ACC112 (cell line): ENCODE results near the gene EFNB2.

Source experiments
- H2AFZ ChIP-seq: fragments of 200-600 bp; sonication (generic); one replicate; pipeline ENCODE4 v1.6.0; 2017; ENCODE audit warnings: antibody characterized with exemption, low read length; ENCODE audit not compliant: unreplicated experiment
- H3K27ac ChIP-seq: fragments of 200-600 bp; sonication (generic); 2 replicates; pipeline ENCODE4 v1.5.1; 2014; ENCODE audit warnings: low read depth, mild to moderate bottlenecking, antibody characterized with exemption, low read length, moderate library complexity
- H3K27me3 ChIP-seq: fragments of 200-600 bp; sonication (generic); 2 replicates; pipeline ENCODE4 v1.6.1; 2014; ENCODE audit warnings: mild to moderate bottlenecking, antibody characterized with exemption, low read length, moderate library complexity, mixed read lengths; ENCODE audit not compliant: insufficient read depth
- H3K36me3 ChIP-seq: fragments of 200-600 bp; sonication (generic); 2 replicates; pipeline ENCODE4 v1.6.1; 2016; ENCODE audit warnings: mild to moderate bottlenecking, antibody characterized with exemption, low read length, moderate library complexity, mixed read lengths; ENCODE audit not compliant: insufficient read depth
- H3K4me1 ChIP-seq: fragments of 200-600 bp; sonication (generic); one replicate; pipeline ENCODE4 v1.6.1; 2016; ENCODE audit warnings: low read length, mixed read lengths; ENCODE audit not compliant: insufficient read depth, unreplicated experiment, control insufficient read depth
- H3K4me3 ChIP-seq: fragments of 200-600 bp; sonication (generic); 2 replicates; pipeline ENCODE4 v1.5.1; 2014; ENCODE audit warnings: mild to moderate bottlenecking, low read depth, low read length
- H3K79me2 ChIP-seq: fragments of 200-600 bp; sonication (generic); one replicate; pipeline ENCODE4 v1.6.0; 2016; ENCODE audit warnings: low read length; ENCODE audit not compliant: control insufficient read depth, unreplicated experiment, insufficient read depth

Gene EFNB2

DNA sequence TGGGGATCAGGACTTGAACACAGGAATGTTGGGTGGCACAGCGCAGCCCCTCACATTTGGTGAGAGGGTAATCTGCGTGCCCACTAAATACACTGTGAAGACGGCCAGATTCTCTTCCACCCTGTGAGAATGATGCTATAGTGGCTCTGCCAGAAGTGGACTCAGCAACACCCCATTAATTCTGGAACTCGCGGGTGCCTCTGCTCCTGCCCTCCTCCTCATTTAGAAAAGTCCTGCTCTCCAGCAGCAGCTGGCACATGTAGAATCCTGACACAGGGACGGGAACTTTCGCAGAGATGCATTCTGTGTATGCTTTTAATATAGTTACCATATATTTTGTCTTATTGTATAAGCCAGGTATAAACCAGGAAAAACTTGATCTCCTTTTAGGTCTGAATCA is 57.3 kb downstream of the EFNB2 start:
- Histone ChIP-seq H3K4me1 (no peaks in the 10 kb centered on the region), H3K79me2 (no peaks in the 10 kb centered on the region), H3K27ac (no peak overlapping the region), H3K36me3 (no peaks in the 10 kb centered on the region), H2AFZ (no peak overlapping the region), H3K27me3 (no peaks in the 10 kb centered on the region; the same call in 1 of the 2 replicates), H3K4me3 (no peak overlapping the region)

DNA sequence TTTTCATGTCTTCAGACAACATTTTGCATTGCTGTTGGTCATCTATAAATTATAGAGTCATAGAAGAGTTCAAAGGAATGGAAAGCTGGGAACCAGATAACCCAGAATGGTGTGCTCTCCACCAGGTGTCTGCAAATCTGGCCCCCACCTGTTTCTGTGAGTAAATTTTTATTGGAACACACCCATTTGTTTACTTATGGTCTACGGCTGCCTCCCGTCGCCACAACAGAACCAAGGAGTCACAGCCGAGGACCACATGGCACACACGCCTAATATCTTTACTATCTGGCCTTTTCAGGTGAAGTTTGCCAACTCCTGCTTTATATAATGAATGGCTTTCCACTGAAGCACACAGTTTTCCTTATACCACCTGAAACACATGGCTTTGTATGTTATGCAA is 58.2 kb downstream of the EFNB2 start:
- Histone ChIP-seq H3K36me3 (no peaks in the 10 kb centered on the region), H3K79me2 (no peaks in the 10 kb centered on the region), H3K4me3 (no peak overlapping the region), H3K27ac (no peak overlapping the region), H3K27me3 (no peaks in the 10 kb centered on the region), H3K4me1 (no peaks in the 10 kb centered on the region), H2AFZ (no peak overlapping the region)

DNA sequence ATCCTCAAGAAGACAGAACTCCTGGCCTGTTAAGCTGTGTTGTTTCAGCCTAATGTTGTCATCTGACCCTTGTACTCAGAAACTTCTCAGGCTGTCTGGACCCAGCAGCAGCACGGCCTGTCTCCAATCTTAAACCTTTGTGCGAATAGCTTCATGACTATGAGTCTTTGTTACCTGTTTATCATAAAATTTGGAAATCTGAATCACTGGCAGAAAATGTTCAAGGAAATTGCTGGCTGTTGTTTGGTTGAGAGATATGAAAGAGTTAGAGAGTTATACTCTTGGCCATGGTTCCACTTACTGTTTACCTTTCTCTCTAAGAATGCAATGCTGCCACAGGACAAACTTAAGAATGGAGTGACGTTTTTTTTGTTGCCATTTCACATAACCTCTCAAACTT is 59.6 kb downstream of the EFNB2 start:
- Histone ChIP-seq H3K36me3 (no peaks in the 10 kb centered on the region), H3K27ac (no peak overlapping the region), H3K79me2 (no peaks in the 10 kb centered on the region), H2AFZ (no peak overlapping the region), H3K27me3 (no peaks in the 10 kb centered on the region), H3K4me1 (no peaks in the 10 kb centered on the region), H3K4me3 (no peak overlapping the region)

DNA sequence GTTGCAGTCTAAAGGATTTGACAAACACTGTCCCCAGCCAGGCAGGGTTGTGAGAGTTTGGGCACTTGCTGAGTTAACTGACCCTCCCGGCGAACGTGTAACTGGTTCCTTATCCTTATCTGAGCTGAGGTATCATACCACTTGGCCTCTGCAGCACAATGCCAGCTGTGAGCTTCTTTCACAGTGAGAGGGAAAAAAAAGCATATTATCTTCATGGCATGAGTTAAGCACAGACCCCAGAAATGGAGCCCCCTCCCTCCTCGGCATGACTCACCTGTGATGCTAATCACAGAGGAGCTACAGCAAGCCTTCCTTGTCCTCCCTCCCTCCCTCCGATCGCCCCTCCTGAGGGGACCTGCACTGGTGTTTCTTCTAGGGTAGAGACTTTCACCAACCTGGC is 60.5 kb downstream of the EFNB2 start:
- Histone ChIP-seq H3K4me1 (no peaks in the 10 kb centered on the region), H3K4me3 (no peak overlapping the region), H3K36me3 (no peaks in the 10 kb centered on the region), H3K79me2 (no peaks in the 10 kb centered on the region), H3K27ac (no peak overlapping the region), H2AFZ (no peak overlapping the region), H3K27me3 (no peaks in the 10 kb centered on the region)

DNA sequence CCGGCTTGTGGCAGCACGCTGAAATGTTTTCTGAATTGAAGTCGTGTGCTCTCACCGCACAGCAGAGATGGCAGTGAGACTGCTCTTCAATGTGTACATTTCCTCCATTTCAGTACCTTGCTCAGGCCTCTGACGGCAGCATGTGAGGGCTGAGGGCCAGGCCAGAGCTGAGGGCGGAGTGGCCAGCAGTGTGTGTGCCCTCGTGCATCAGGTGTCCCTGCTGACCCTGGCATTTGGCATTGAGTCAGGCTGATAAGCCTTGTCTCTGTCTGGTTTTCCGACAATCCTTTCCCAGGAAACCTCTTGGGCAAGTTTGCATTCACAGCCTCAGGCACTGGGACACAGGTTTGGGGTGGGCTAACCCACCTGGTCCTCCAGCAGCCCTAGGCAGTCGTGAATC is 62.3 kb downstream of the EFNB2 start:
- H3K27ac ChIP-seq: no peak overlapping the region
- no peaks in the 10 kb centered on the region for H3K36me3 ChIP-seq
- H3K79me2 ChIP-seq: no peaks in the 10 kb centered on the region
- H3K4me3 ChIP-seq: no peak overlapping the region
- no peak overlapping the region for H2AFZ ChIP-seq
- H3K27me3 ChIP-seq: 0 out of 2 replicates have a peak, but pooled peaks cover 4% of the 10 kb centered on the region
- H3K4me1 ChIP-seq: no peaks in the 10 kb centered on the region

DNA sequence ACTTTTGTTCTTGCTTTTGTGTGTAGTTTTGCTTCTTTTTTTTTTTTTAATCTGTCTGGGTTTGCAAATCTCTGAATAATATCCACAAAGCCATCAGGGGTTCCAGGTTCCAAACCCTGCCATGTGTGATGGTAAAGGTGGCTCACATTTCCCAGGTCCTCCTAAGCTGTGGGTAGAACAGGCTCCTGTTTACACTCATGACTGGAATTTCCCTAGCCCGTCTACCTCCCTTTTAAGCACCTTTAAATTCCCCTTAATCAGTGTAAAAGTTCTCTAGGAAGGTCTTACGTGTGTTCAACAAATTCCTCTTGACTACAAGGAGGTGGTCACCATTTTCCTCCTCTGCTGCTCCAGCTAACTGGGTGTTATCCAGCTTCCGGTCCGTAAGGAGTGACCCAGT is 62.8 kb downstream of the EFNB2 start:
- Histone ChIP-seq H3K4me3 (peak overlapping the region; percentile 51), H3K4me1 (no peaks in the 10 kb centered on the region), H2AFZ (peak overlapping the region; percentile 52), H3K79me2 (no peaks in the 10 kb centered on the region), H3K27me3 (0 out of 2 replicates have a peak, but pooled peaks cover 6% of the 10 kb centered on the region), H3K27ac (no peak overlapping the region), H3K36me3 (no peaks in the 10 kb centered on the region)

DNA sequence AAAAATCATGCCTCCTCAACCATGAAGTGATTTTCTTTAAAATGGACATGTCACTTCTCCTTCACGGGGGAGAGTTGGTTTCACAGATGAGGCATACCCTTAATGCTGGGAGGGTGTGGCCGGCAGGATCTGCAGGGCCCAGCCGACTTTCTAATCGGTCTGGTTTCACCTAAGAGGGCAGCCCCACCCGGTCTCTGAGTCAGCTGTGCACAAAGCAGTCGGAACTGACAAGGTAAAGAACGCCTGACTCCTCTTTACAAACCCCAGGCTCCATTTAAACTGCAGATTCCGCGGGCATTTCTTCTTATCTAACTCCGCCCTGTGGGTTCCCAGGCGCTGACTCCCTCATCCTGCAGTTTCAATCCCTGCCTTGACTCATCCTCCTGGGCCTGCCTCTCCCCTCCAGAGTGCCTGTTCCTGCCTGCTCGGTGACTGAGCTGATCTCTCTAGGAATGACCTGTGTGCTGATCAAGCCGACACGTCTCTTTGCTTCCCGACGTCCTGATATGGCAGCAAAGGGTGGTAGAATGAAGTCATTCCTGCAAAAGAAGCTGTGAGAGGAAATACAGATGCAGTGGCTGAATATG is 63.4 kb downstream of the EFNB2 start:
- Histone ChIP-seq H3K79me2 (no peaks in the 10 kb centered on the region), H3K4me1 (no peaks in the 10 kb centered on the region), H3K36me3 (no peaks in the 10 kb centered on the region), H3K4me3 (peak overlapping the region; percentile 51), H3K27ac (no peak overlapping the region), H2AFZ (peak overlapping the region; percentile 53), H3K27me3 (0 out of 2 replicates have a peak, but pooled peaks cover 6% of the 10 kb centered on the region)

DNA sequence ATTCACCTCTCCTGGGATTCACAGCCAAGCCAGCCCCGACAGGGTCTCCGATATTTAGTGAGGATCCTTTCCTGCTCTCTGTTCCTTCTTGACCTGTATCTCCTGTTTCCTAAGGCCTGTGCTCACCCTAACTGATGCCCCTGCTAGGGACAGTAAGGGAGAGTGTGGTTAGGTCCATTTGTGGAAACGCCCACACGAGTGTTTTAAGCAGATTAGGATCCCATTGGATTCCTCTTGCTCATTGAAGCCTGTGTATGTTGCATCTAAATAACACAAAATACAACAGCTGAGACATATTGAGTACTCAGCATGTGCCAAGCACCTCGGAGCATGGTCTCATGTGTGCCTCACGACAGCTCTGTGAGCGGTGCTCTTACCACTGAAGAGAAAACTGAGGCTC is 64.9 kb downstream of the EFNB2 start:
- Histone ChIP-seq H3K4me3 (no peak overlapping the region), H2AFZ (no peak overlapping the region), H3K27me3 (0 out of 2 replicates have a peak, but pooled peaks cover 6% of the 10 kb centered on the region), H3K4me1 (no peaks in the 10 kb centered on the region), H3K27ac (no peak overlapping the region), H3K36me3 (no peaks in the 10 kb centered on the region), H3K79me2 (no peaks in the 10 kb centered on the region)

DNA sequence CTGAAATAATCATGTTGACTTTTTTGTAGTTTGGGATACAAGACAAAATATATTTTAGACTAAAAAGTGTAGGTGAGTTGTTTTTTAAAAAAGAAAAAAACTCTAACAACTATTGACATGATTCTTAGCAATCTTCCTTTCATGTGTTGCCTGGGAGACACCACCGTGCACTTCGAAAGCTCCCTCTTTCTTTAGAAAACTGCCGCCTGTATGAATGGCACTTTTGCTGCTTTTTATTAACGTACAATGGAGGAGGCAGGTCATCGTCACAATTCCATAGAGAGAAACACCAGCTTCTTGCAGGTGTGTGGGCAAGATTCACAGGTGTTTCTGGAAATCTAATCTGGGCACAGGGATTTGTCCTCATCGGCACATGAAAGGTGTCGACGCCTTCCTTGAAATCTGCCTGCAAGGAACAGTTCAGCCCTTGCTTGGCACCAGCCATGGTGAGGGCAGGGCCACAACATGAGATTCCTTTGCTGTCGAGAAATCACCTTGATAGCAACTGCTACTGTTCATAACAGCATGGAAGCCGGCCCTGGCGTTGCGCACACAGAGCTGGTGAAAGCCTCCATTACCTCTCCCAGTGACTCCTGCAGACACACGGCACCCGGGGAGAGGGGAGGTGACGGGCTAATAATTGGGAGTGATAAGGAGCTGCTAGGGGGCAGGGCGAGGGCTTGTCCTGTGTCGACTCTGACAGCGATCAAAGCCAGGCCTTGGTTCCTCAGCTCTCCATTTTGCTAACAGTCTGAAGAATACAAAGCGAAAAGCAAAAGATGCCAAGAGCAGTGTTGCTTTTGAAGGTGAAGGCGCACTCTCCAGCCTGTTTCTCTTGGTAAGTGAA is 66.5 kb downstream of the EFNB2 start:
- Histone ChIP-seq H3K4me1 (no peaks in the 10 kb centered on the region), H3K27me3 (0 out of 2 replicates have a peak, but pooled peaks cover 6% of the 10 kb centered on the region), H3K36me3 (no peaks in the 10 kb centered on the region), H3K4me3 (no peak overlapping the region), H2AFZ (no peak overlapping the region), H3K79me2 (no peaks in the 10 kb centered on the region), H3K27ac (no peak overlapping the region)

DNA sequence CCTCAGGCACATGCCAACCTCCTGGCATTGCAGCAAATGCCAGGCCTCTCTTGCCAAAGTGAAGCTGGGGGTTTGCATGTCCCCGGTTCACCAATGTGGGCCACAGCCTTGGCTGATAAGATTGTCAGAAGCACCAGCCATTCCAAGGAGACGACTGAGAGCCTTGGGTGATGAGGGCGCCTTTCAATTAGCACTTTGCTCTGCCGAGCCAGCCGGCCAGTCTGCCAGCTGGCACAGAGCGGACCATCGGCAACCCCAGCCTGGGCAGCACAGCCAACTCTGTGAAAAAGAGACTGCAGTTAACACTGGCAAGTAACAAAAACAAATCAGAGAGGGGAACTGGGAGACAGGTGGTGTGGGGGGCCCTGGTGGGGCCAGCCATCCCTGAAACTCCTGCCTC is 67.3 kb downstream of the EFNB2 start:
- Histone ChIP-seq H2AFZ (no peak overlapping the region), H3K79me2 (no peaks in the 10 kb centered on the region), H3K27me3 (0 out of 2 replicates have a peak, but pooled peaks cover 6% of the 10 kb centered on the region), H3K4me1 (no peaks in the 10 kb centered on the region), H3K27ac (no peak overlapping the region), H3K36me3 (no peaks in the 10 kb centered on the region), H3K4me3 (no peak overlapping the region)
